ENCODE results near the gene RRP12. TPM values are rescaled to one million over a fixed set of nuclear protein-coding genes. Genes with fewer than 3 reads are reported as not detected.

RRP12 gene
- total RNA-seq, 1 donor from 2014 or later: 15.2 TPM

DNA sequence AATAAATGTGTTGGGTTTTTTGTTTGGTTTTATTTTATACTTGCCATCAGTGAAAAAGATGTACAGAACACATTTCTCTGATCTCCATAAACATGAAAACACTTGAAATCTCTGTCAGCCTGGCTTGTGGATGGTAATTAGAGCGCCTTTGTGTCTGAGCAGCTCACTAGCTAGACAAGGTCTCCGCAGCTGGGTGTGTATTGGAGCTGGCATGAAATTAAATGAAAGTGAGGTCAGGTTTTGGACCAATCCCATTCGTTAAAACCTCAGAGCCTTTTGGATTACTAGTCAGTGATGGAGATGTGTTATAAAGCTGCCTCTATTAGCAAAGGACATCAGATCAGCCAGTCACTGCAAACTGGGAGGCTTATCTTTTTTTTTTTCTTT lies 79.3 kb downstream of the RRP12 start:
- intact Hi-C loops (cut with micrococcal nuclease): no loop called here
- peaks cover 39% of the 10 kb centered on the region for H3K4me1 ChIP-seq
- H3K4me3 ChIP-seq: peak overlapping the region; percentile 92
- H3K36me3 ChIP-seq: no peaks in the 10 kb centered on the region
- no peak for DNase-seq
- TF ChIP-seq, protein P1, sequence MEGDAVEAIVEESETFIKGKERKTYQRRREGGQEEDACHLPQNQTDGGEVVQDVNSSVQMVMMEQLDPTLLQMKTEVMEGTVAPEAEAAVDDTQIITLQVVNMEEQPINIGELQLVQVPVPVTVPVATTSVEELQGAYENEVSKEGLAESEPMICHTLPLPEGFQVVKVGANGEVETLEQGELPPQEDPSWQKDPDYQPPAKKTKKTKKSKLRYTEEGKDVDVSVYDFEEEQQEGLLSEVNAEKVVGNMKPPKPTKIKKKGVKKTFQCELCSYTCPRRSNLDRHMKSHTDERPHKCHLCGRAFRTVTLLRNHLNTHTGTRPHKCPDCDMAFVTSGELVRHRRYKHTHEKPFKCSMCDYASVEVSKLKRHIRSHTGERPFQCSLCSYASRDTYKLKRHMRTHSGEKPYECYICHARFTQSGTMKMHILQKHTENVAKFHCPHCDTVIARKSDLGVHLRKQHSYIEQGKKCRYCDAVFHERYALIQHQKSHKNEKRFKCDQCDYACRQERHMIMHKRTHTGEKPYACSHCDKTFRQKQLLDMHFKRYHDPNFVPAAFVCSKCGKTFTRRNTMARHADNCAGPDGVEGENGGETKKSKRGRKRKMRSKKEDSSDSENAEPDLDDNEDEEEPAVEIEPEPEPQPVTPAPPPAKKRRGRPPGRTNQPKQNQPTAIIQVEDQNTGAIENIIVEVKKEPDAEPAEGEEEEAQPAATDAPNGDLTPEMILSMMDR (IDR thresholded peaks at IDR 0.05; ENCODE audit: borderline replicate concordance): no peak
- H3K27me3 ChIP-seq (ENCODE audit: low read depth): no peaks in the 10 kb centered on the region
- H3K9me3 ChIP-seq (replicated peaks): no peaks in the 10 kb centered on the region
- peak overlapping the region; percentile 99 for H3K27ac ChIP-seq (replicated peaks)

DNA sequence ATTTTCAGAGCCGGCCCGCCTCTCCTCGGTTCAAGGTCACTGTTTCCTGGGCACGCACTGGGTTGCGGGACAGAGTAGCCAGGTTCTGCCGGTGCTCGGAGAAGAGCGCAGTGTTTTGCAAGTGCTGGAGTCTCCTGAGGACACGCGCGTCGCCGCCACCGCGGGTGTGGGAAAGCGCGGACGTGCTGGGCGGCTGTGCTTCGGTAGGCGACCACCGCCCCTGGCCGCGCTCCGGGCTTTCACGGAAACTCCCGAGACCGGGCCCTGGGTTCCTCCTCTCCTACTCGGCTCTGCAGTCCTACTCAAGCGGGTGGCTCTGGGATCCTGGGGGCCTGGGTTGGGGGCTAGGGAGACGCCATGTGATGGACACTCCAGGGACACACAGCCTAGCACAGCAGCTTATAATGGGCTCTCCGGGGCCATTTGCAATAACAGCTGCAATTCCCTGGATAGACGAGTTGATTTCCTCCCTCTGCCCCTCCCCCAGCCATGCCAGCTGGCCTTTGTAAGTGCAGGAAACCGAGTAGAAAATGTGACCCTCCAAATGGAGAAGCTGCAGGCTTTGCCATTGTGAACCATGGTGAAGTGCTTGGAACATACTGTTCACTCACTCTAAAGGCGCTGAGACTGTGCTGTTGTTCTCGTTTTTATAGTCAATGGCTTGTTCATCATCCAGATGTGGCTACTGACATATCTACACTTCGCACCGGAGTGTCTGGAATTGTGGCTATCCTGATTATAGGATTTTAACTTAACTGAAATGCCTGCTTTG lies 79.9 kb downstream of the RRP12 start:
- DNase-seq: peak; percentile 55
- peaks cover 39% of the 10 kb centered on the region for H3K4me1 ChIP-seq
- H3K4me3 ChIP-seq: peak overlapping the region; percentile 92
- peak overlapping the region; percentile 99 for H3K27ac ChIP-seq (replicated peaks)
- no peaks in the 10 kb centered on the region for H3K9me3 ChIP-seq (replicated peaks)
- no peaks in the 10 kb centered on the region for H3K27me3 ChIP-seq (ENCODE audit: low read depth)
- TF ChIP-seq, protein P1 (IDR thresholded peaks at IDR 0.05; ENCODE audit: borderline replicate concordance): no peak
- H3K36me3 ChIP-seq: no peaks in the 10 kb centered on the region
- intact Hi-C loops (cut with micrococcal nuclease): no loop called here

DNA sequence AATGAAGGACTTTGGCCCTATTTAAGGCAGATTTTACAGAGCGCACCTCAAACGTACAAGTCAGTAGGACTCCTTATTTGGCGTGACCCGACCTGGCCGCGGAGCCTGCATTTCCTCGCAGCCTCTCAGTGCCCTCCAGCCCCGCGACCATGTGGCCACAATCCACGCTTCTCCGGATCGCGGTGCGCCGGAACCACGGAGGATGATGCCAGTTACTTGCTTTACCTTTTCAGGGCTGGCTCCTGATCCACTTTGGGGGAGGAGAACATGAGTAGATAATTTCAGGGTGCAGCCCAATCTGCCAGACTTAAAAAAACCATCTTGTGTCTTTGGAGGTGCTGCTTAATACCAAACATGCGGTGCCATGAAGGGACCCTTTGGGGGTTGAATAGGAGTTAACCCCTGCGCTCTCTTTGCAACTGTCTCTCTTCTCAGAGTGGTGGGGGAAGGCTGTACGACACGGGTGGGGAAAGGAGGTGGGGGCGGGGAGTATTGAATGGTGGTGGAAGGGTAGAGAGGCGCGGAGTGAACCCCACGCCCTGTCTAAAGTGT lies 80.6 kb downstream of the RRP12 start:
- Histone ChIP-seq H3K4me1 (peaks cover 39% of the 10 kb centered on the region), H3K36me3 (no peaks in the 10 kb centered on the region), H3K27ac (replicated peaks) (peak overlapping the region; percentile 99), H3K9me3 (replicated peaks) (no peaks in the 10 kb centered on the region), H3K27me3 (ENCODE audit: low read depth) (no peaks in the 10 kb centered on the region), H3K4me3 (peak overlapping the region; percentile 92)
- TF ChIP-seq, protein P1 (IDR thresholded peaks at IDR 0.05; ENCODE audit: borderline replicate concordance): no peak
- DNase-seq: no peak
- intact Hi-C loops (cut with micrococcal nuclease): no loop called here

DNA sequence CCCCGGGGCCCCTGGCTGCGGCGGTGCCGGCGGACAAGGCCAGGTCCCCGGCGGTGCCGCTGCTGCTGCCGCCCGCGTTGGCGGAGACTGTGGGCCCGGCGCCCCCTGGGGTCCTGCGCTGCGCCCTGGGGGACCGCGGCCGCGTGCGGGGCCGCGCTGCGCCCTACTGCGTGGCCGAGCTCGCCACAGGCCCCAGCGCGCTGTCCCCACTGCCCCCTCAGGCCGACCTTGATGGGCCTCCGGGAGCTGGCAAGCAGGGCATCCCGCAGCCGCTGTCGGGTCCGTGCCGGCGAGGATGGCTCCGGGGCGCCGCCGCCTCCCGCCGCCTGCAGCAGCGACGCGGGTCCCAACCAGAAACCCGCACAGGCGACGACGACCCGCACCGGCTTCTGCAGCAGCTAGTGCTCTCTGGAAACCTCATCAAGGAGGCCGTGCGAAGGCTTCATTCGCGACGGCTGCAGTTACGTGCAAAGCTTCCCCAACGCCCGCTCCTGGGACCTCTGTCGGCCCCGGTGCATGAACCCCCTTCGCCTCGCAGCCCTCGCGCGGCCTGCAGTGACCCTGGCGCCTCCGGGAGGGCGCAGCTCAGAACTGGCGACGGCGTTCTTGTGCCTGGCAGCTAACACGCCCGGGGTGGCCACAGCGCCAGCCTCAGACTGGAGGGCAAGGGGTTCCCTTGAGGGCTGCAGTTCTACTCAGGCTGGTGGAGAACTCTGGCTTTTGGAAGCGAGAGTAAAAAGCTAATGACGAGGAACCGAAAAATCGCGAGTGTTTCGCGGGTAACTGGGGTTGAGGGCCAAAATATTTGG lies 81.3 kb downstream of the RRP12 start:
- intact Hi-C loops (cut with micrococcal nuclease): no loop called here
- TF ChIP-seq, protein P1 (IDR thresholded peaks at IDR 0.05; ENCODE audit: borderline replicate concordance): peak; percentile 7

DNA sequence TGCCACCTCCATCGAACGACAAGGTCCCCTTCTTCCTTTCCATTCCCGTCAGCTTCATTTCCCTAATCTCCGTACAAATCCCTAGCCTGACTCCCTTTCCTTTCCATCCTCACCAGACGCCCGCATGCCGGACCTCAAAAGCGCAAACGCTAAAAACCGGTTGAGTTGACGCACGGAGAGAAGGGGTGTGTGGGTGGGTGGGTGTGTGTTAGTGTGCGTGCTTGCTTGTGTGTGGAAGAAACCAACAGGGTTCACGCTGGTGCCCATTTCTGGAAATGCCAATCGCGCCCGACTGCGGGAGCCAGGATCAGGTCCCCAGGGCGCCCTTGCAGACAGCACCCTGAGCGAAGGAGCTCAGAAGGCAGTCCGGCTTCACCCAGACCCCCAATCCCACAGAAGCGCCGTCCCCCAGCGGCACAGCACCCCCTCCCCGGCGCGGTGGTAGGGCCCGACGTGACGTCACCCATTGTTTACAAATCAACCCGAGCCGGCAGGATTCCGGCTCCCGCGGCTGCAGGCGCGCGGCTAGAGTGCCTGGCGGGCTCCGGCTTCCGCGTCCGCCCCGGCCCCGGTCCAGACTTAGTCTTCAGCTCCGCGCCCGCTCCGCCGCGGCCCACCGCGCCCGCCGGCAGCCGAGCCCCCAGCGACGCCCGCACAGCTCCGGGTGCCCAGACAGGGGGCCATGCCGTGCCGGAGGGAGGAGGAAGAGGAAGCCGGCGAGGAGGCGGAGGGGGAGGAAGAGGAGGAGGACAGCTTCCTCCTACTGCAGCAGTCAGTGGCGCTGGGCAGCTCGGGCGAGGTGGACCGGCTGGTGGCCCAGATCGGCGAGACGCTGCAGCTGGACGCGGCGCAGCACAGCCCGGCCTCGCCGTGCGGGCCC lies 82.1 kb downstream of the RRP12 start, which contains the start of gene FRAT1:
Gene FRAT1 (plus strand): TSS at position 500 of the 880 bp plus-strand sequence. CDS start 183 bp downstream, at position 683.
- TF ChIP-seq, protein P1 (IDR thresholded peaks at IDR 0.05; ENCODE audit: borderline replicate concordance): no peak
- H3K4me1 ChIP-seq: peaks cover 39% of the 10 kb centered on the region
- intact Hi-C loops (cut with micrococcal nuclease): no loop called here

More for the DNA sequence above, 81.3 kb downstream of the RRP12 start:
- H3K4me1 ChIP-seq: peaks cover 39% of the 10 kb centered on the region
- DNase-seq: peak; percentile 57
- no peaks in the 10 kb centered on the region for H3K36me3 ChIP-seq
- no peaks in the 10 kb centered on the region for H3K27me3 ChIP-seq (ENCODE audit: low read depth)
- H3K4me3 ChIP-seq: peak overlapping the region; percentile 92
- peak overlapping the region; percentile 99 for H3K27ac ChIP-seq (replicated peaks)
- no peaks in the 10 kb centered on the region for H3K9me3 ChIP-seq (replicated peaks)

More for the DNA sequence above, 82.1 kb downstream of the RRP12 start, which contains the start of gene FRAT1:
- Histone ChIP-seq H3K27ac (replicated peaks) (peak within 1 kb of the TSS; percentile 99), H3K27me3 (ENCODE audit: low read depth) (no peaks in the 10 kb centered on the region), H3K36me3 (no peaks in the 10 kb centered on the region), H3K9me3 (replicated peaks) (no peaks in the 10 kb centered on the region), H3K4me3 (peak within 1 kb of the TSS; percentile 92)
- DNase-seq: peak; percentile 93

Measured in left ventricle myocardium inferior (tissue), 1 donor.